NCI-H1105 (cell line): Measurements from ENCODE around the gene PADI6.

Experiments used
- DNase-seq: peaks from one replicate; lab custom pipeline; 2025; lab: John Stamatoyannopoulos, UW

The PADI6 gene

DNA sequence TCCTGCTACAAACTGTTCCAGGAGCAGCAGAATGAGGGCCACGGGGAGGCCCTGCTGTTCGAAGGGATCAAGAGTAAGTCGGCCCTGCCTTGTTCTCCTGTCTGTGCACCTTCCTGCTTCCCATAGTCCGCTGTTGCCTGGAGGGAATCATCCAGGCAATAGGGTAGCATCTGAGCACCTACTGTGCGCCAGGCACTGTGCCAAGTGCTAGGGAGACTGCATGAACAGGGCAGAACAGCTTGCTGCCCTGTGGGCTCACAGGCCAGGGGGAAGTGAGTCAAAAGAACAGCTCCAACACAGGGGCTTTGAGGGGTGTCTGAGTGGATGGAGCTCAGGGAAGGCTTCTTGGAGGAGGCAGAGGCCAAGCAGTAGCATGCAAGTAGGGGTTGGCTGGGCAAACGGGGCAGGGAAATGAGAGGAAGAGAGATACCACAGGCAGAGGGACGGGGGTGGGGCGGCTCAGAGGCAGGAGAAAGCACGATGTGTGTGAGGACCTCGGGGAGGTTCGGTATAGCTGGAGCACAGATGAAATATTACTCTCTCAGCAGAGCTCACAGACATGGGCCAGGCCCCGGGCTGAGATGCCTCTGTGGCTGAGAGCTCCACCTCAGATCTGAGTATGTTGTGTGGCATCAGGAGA is 15.5 kb upstream of the PADI6 start:
- no peak for DNase-seq

DNA sequence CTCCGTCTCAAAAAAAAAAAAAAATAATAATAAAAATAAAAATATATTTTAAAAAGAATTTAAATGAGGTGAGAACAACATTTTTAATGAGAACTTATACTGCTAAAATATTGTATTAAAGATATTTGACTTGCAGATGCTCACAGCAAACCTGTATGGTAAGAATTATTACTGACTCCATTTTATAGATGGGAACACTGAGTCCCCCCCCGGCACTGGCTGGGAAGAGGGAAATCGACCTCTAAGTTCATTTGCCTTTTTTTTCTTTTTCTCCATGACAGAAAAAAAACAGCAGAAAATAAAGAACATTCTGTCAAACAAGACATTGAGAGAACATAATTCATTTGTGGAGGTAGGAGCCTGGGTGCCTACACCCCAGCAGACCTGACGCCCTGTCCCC is 13.4 kb upstream of the PADI6 start:
- no peak for DNase-seq

DNA sequence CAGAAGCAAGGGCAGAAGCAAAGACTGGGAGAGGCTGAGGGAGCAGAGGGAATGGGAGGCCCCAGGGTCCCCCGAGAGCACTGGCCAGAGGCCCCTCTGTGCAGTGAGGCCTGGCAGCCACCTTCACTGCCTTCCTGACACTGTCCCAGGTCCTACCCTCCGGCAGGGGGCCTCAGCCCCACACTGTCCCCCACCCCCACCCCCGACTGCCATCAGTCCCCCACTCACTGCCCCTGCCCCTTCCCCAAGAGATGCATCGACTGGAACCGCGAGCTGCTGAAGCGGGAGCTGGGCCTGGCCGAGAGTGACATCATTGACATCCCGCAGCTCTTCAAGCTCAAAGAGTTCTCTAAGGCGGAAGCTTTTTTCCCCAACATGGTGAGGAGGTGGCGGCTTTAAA is 13.0 kb upstream of the PADI6 start:
- no peak for DNase-seq

DNA sequence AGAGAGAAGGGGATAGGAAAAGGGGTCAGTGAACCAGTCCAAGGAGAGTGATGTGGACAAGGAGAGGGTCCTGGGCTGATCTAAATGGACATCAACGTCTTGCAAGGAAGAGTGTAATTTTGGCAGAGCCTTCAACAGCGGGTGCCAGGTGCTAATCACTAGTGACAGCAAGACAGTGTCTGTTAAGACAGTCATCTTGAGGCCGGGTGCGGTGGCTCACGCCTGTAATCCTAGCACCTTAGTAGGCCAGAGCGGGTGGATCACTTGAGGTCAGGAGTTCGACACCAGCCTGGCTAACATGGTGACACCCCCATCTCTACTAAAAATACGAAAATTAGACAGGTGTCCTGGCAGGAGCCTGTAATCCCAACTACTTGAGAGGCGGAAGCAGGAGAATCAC is 12.2 kb upstream of the PADI6 start:
- DNase-seq: no peak

DNA sequence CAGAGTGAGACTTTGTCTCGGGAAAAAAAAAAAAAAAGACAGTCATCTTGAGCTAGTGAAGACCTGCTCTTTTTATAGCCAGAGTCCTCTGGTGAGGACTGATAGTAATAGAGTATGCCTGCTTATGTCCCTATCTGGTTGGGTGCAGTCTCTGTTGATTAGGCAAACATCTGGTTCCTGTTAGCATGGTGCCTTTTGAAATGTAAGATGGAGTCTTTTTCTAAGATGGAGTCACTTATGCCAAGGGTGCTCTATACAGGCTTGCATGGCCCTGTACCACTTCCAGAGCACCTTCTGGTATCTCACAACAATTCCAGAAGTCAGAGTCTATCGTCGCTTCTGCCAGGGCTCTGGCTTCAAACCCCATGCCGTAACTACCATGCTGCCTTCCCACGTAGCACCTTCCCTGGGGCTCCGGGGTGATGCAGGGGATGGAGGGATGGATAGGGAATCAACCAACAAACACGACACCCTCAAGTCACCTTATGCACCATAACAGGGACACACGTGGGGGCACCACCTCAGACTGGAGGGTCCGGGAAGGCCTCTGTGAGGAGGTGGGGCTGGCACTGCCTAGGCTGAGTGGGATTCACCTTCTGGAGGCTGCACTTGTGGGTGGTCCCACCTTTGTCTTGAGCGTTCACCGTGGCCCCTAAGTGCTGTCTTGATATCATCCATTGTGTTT is 11.6 kb upstream of the PADI6 start:
- no peak for DNase-seq

DNA sequence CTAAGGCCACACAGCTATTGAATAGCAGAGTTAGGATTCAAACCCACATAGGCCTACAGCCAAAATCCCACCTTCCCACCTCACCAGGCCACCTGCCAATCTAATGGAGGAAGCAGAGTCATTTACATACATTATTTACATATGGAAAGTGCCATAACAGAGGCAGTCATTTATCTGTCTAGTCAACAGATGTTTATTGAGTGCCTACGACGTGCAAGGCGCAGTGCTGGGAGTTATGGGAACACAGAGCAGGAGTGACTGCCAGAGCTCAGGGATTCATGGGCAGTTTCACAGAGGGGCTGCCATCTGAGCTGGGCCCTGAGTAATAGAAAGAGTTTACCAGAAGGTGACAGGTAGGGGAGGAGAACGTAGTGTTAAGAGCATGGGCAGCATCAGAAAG is 10.3 kb upstream of the PADI6 start:
- no peak for DNase-seq

DNA sequence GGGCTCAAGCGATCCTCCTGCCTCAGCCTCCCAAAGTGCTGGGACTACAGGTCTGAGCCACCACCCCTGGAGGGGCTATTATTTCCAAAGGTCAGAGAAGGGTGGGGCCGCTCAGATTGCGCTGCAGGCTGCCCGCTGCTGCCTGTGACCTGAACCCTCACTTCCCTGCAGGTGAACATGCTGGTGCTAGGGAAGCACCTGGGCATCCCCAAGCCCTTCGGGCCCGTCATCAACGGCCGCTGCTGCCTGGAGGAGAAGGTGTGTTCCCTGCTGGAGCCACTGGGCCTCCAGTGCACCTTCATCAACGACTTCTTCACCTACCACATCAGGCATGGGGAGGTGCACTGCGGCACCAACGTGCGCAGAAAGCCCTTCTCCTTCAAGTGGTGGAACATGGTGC is 8.6 kb upstream of the PADI6 start:
- no peak for DNase-seq

DNA sequence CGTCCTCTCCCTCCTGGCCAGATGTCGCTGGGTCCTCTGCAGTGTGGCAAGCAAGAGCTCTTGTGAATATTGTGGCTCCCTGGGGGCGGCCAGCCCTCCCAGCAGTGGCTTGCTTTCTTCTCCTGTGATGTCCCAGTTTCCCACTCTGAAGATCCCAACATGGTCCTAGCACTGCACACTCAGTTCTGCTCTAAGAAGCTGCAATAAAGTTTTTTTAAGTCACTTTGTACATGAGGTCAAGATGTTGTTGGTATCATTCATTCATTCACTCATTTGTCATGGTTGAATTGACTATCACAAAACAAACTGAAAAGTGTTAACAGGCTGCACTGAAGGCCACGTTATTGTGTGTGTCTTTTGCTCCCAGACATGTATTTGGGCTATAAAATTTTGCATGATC is 8.2 kb upstream of the PADI6 start:
- no peak for DNase-seq

DNA sequence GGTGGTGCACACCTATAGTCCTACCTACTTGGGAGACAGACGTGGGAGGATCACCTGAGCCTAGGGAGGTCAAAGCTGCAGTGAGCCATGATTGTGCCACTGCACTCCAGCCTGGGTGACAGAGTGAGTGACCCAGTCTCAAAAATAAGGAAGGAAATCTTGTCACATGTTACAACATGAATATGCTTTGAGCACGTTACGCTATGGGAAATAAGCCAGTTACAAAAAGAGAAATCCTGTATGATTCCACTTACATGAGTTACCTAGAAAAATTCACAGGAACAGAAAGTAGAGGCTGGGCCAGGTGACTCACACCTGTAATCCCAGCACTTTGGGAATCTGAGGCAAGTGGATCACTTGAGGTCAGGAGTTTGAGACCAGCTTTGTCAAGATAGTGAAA is 6.7 kb upstream of the PADI6 start:
- DNase-seq: no peak

DNA sequence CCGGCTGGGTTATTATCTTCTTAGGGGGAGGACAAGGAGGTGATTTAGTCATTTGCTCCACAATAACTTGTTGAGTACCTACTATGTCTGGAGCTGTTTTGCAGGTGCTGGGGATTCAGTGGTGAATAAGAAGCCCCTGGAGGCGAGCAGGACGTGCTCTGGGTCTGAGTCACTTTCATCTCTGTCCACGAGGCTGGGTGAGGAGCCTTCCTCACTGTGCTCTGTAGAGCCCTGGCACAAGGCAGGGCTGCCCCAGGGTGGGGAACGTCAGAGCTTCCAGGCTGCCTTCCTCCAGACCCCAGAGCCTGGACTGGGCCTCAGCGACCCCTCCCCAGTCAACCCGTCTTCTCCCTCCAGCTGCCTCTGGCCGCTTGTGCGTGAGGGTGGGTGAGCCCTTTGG is 2.5 kb upstream of the PADI6 start:
- DNase-seq: no peak

DNA sequence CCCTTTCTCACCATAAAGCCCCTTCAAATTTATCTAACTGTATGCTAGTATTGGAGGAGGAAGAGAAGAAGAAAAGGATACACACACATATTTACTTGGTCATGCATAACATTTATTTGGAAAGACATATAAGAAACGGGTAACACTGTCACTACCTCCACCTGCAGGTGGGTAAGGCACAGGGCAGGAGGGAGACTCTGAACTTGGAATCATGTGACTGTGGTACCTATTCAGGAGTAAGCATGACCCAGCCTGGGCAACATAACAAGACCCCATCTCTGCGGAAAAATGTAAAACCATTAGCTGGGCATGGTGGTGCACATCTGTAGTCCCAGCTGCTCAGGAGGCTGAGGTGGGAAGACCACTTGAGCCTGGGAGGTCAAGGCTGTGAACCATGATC is 1.4 kb upstream of the PADI6 start:
- no peak for DNase-seq

DNA sequence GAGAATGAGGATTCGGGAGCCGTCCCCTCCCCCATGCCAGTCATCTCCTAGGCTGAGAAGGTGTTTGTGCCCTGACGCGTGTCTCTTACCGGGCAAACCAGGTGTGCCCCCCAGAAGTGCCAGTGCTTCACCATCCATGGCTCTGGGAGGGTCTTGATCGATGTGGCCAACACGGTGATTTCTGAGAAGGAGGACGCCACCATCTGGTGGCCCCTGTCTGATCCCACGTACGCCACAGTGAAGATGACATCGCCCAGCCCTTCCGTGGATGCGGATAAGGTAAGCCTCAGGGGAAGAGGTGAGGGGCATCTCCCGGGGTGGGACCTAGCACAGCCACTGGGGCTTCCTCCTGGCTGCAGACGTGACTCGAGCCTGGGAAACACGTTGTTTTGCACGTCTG is 959 bp downstream of the PADI6 start:
- no peak for DNase-seq

DNA sequence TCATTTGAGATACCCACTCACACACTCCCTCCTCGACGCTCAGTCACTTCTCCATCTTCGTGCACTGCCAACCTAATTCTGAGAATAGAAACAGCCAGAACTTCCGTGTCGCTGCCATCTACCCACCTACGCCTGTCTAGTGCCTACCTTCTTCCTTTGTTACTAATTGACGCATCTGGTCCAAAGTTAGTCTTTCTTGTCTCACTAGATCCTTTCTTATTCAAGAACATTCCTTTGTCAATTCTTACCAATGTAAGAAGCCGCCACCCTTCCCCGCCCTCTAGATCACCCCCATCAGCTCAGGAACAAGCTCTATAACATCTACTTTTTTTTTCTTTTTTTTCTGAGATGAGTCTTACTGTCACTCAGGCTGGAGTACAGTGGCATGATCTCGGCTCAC is 3.7 kb downstream of the PADI6 start:
- no peak for DNase-seq

DNA sequence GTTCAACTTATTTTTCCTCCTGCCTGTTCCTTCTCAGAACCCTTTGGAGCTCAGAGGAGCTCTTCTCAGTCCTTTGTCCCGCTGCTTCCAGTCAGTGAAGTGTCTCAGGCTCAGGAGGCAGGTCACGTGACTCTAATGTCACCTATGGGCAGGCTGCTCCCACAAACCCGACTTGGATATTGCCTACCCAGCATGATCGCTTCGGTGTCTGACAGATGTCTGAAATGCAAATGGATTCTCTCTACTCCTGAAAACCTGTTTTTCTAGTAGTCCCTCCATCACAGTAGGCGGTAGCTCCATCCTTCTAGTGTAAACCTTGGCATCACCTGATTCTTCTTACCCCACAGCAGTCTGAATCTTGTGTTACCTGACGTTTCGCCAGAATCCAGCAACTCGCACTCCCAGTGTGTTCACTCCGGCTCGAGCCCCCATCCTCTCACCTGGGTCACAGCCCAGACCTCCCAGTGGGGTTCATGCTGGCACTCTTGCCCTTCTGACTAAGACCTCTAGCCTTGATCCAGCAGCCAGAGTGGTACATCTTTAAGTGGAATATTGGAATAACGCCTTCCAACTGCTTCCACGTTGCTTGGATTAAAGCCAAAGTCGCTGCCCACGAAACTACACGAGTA is 5.4 kb downstream of the PADI6 start:
- peak; percentile 69 for DNase-seq

DNA sequence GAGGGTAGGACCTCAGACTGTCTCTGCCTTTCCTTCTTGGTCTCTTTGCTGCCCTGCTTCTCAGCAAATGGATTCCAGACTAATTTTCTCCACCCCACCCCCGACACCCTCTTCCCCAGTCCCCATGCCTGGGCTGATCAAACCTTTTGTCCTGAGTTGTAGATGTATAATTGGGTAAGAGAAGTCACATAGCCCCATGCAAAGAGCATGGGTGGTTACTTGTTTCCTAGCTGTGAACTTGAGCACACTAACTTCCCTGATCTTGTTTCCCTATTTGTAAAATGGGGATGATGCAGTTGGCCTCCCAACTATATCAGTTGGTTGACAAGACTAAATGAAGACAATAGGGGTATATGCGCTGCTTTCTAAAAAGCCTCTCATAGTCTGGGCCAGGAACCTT is 9.2 kb downstream of the PADI6 start:
- DNase-seq: no peak

DNA sequence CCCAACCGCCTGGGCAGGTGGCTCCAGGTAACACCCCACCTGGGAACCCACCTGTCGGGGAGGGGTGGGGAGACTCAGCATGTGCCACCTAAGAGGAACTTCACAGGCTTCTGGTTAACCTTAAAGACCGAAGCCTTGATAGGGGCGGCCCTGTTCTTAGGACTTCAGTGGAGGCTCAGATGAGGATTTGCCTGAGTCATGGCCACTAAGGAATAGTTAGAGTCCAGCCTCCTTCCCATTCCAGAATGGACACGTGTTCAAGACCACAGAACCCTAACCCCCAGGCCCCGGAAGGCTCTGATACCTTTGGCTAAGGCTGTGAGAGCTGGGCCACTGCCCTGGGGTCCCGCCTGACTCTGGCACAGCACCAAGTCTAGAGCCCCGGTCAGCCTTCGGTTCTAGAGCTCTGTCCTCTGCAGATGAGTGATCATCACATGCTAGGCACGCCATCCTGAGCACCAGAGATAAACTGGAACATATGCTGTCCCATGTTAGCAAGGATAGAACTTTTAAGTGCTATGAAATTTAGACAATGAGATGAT is 20.3 kb downstream of the PADI6 start:
- no peak for DNase-seq

DNA sequence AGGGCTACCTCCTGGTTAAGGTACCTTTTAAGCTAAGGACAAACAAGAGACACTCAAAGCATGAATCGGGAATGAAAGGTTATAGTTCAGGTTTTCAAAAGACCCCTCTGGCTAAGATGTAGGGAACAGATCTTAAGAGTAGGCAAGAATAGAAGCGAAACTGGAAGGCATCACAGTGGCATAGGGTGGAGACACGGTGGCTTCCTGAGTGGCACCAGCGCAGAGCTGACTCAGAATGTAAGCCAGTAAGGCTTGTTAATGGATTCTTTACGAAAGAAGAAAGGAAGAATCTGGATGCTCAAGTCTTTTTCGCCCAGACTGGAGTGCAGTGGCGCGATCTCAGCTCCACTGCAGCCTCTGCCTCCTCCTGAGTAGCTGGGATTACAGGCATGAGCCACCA is 21.2 kb downstream of the PADI6 start:
- DNase-seq: no peak

DNA sequence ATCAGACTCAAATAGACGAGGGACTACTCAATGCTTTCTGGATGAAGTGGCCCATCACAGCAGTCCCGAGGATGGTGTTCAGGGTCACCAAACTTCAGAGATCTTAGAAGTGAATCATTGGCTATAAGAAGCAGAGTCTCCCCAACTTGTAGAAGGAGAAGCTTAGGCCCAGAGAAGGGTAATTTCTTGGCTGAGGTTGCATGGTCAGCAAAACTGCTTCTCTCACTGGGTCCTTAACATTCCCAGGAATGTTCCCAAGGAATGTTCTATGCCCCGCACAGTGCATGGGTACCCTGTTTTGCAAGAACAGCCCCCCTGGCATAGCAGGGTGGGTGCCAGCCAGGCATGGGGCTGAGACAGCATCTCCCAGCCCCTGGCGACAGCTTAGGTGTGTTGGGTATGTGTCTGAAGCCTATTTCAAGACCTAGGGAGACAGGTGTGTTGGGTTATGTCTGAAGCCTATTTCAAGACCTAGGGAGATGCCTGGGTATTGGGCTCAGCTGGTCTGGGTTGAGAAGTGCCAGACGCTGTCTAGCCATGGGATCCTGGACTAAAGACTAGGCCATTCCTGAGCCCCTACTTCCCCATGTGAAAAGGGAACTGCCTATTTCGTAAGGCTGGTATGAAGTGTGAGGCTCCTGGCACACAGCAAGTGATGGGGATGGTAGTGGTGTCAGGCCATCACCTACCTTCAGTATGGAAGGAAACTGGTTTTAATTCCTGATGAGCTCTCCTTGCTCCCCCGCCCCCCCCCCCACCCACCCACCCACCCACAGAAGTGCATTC is 26.1 kb downstream of the PADI6 start:
- DNase-seq: no peak

DNA sequence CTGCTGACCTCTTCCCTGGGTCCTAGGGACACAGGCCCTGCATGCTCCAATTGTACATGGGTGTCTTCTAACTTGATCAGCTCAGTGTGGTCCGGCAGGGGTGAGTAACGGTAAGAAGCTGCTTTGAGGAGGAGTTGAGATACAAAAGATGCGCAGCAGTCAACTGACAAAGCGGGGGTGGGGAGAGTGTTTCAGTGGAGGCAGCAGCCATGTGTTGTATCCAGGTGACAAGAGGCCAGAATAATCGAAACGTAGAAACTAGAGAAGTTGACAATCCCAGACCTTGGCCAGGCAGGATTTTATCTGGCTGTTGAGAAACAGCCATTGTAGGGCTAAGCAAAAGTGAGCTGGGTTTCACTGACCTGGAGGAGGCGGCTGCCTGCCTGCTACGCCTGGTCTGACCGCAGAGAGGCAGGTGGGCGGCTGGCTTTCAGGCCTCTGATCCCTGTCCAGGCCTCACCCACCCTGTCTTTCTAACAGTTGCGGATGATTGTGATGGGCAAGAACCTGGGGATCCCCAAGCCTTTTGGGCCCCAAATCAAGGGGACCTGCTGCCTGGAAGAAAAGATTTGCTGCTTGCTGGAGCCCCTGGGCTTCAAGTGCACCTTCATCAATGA is 28.8 kb downstream of the PADI6 start:
- DNase-seq: no peak

DNA sequence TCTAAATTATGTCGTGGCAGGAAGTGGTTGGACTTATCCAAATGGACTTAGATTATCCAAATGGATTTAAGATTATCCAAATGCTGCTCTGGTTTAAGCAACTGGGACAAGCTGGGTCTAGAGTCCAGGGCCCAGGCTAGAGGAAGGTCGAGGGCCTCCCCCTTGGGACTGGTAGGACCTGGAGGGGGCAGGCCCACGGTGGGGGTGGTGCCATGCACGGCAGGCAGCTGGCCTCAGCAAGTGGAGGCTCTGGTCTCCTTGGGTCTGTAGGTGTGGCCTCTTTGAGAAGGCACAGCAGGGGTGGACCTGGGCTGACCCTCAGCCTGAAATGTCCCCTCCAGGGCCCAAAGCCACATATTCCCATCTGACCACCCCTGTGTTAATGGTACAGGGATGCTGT is 29.8 kb downstream of the PADI6 start:
- DNase-seq: no peak

DNA sequence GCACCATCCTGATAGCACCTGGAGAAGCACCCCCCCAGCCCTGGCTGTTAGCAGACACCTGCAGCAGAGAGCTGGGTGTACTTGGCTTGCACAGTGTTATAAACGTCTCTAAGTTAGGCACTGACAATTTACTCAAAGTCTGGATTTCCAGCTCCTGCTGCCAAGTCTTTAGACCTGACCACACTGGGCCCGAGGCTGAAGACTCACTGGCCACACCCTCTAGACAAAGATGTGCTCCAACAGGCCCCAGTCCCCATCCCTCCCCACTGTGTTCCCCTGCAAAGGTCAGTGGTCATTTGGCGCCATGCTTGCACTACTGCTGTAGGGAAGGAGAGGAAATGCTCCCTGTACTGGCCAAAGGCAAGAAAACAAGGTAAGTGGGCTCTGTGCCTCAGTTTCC is 31.1 kb downstream of the PADI6 start:
- no peak for DNase-seq

DNA sequence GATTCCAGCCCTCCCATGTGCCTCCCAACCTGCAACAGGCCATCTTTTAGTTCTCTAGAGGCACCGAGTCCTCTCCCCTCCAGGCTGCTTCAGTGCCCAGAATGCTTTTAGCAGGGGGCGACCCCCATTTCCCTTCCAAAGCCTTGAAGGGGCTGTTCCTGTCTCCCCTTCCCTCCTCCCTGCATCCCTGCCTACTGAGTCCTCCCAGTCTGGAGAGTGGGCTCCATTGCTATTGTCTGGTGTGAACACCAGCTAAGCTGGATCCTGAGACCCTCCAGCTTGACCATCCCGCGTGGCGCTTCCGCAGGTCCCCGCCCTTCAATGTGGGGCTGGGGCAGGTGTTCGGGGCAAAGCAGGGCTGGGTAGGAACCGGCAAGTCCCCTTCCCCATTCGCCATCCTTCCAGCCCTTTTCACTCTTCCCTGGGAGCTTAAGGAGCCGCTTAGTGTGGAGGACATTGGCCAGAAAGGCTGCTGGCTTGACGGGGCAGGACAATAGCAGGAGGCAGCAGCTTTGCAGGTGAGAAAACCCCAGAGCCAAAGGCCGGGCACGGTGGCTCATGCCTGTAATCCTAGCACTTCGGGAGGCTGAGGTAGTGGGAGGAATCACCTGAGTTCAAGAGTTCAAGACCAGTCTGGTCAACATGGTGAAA is 32.2 kb downstream of the PADI6 start:
- no peak for DNase-seq
